HepG2 (cell line): ENCODE results near the gene SPSB1. TPM values are rescaled to one million over a fixed set of nuclear protein-coding genes. Genes with fewer than 3 reads are reported as not detected.

Experiments
- ATAC-seq: fragments of 200-7000 bp; cut with Tn5 transposase; 3 replicates; pipeline ENCODE4 v1.9.1; 2020; ENCODE audit warnings: mild to moderate bottlenecking, moderate library complexity
- BruUV-seq: library from RNA; stranded (reverse); fragments of 400-500 nt; replicated peaks from 2 replicates; lab custom pipeline; 2021; lab: Mats Ljungman, UMichigan
- CTCF ChIA-PET: fragments of 300-600 bp; formaldehyde crosslinking; extraction: SDS; loops from one replicate; lab custom pipeline; 2021; ENCODE audit warnings: low total read pairs, inconsistent platforms, low intra/inter-chr PET ratio; lab: Yijun Ruan, JAX
- POLR2A ChIA-PET: fragments of 350-600 bp; sonication (Branson Sonifier 250); formaldehyde crosslinking; loops from one replicate; lab custom pipeline; 2020; ENCODE audit warnings: antibody characterized with exemption, inconsistent platforms; lab: Yijun Ruan, JAX
- DNase-seq: peaks from one replicate; pipeline ENCODE4 v3.0.0-alpha.2; 2015; ENCODE audit warnings: low spot score
- FAIRE-seq: peaks from 3 replicates; lab custom pipeline; 2011; peaks lifted over from hg19 to GRCh38; lab: Jason Lieb, UNC
- H2AFZ ChIP-seq: one replicate; pipeline ENCODE4 v1.6.1; 2011; ENCODE audit warnings: low read length, inconsistent platforms
- H3K27ac ChIP-seq: fragments of 300-600 bp; 3 replicates; pipeline ENCODE4 v1.8.0; 2011; ENCODE audit warnings: mixed run types, mild to moderate bottlenecking, mixed read lengths, low read length, inconsistent platforms; ENCODE audit not compliant: insufficient read depth; ENCODE audit errors: extremely low read length
- H3K27me3 ChIP-seq, 2 experiments: fragments of 200-600 bp in 1 of 2; 2 replicates in 1 of 2; 3 replicates in 1 of 2; pipeline versions ENCODE4 v1.6.0 to v1.8.0; 2011; ENCODE audit warnings: low read length in 2 of 2, mild to moderate bottlenecking in 2 of 2, moderate library complexity in 2 of 2, inconsistent platforms in 1 of 2; ENCODE audit not compliant: insufficient read depth in 2 of 2, control insufficient read depth in 1 of 2
- H3K36me3 ChIP-seq, 2 experiments: fragments of 200-600 bp in 1 of 2; replicated peaks in 1 of 2; 2 replicates in 1 of 2; 3 replicates in 1 of 2; pipeline versions ENCODE4 v1.5.1 to v1.8.0; 2011; ENCODE audit warnings: low read length in 2 of 2, inconsistent platforms in 1 of 2; ENCODE audit not compliant: insufficient read depth in 2 of 2, control insufficient read depth in 1 of 2
- H3K4me1 ChIP-seq: 2 replicates; pipeline ENCODE4 v1.5.1; 2012; ENCODE audit warnings: low read length, inconsistent platforms; ENCODE audit not compliant: insufficient read depth
- H3K4me2 ChIP-seq: 2 replicates; pipeline ENCODE4 v1.6.0; 2011; ENCODE audit warnings: low read depth, low read length, inconsistent platforms
- H3K4me3 ChIP-seq, 3 experiments: fragments of 200-600 bp in 1 of 3; sonication (generic), shearing (Covaris generic) in 1 of 3; replicated peaks in 1 of 3; 2 replicates each; pipeline ENCODE4 v1.5.1; 2011 to 2016; ENCODE audit warnings: low read length in 3 of 3, inconsistent platforms in 2 of 3, low read depth in 2 of 3, mild to moderate bottlenecking in 2 of 3, control low read depth in 1 of 3, mixed read lengths in 1 of 3; ENCODE audit not compliant: insufficient read depth in 1 of 3
- H3K79me2 ChIP-seq: one replicate; pipeline ENCODE4 v1.6.1; 2011; ENCODE audit warnings: low read length, inconsistent platforms; ENCODE audit not compliant: insufficient read depth
- H3K9ac ChIP-seq: 2 replicates; pipeline ENCODE4 v1.6.0; 2011; ENCODE audit warnings: mild to moderate bottlenecking, low read depth, low read length, inconsistent platforms; ENCODE audit not compliant: insufficient read depth
- H3K9me3 ChIP-seq: 2 replicates; pipeline ENCODE4 v1.5.1; 2012; ENCODE audit warnings: mild to moderate bottlenecking, low read length
- H4K20me1 ChIP-seq: 2 replicates; pipeline ENCODE4 v1.6.0; 2011; ENCODE audit warnings: inconsistent platforms, mild to moderate bottlenecking, low read length, moderate library complexity; ENCODE audit not compliant: insufficient read depth
- BRF2 ChIP-seq: sonication (generic); formaldehyde crosslinking; IDR thresholded peaks from 2 replicates; pipeline ENCODE4 v1.8.1; 2022; ENCODE audit warnings: mild to moderate bottlenecking, missing genetic modification reagents
- CEBPB ChIP-seq: IDR thresholded peaks from 2 replicates; pipeline ENCODE4 v1.6.1; 2011; ENCODE audit warnings: low read depth, low read length, improper control_type of control experiment, borderline replicate concordance
- FOXA3 ChIP-seq: IDR thresholded peaks from 2 replicates; pipeline ENCODE4 v1.6.1; 2016; ENCODE audit warnings: missing genetic modification reagents, missing compliant biosample characterization
- GATAD1 ChIP-seq: IDR thresholded peaks from 2 replicates; pipeline ENCODE4 v1.6.1; 2016; ENCODE audit warnings: missing genetic modification reagents, missing compliant biosample characterization
- KLF15 ChIP-seq: sonication (generic); formaldehyde crosslinking; IDR thresholded peaks from 2 replicates; pipeline ENCODE4 v1.8.1; 2023; ENCODE audit warnings: borderline replicate concordance, mild to moderate bottlenecking, inconsistent platforms, missing genetic modification reagents, mixed read lengths
- MAFG ChIP-seq: sonication (generic); formaldehyde crosslinking; IDR thresholded peaks from 2 replicates; pipeline ENCODE4 v1.5.1; 2020; ENCODE audit warnings: mild to moderate bottlenecking, missing genetic modification reagents
- NR2F1 ChIP-seq, 2 experiments: fragments of 450-650 bp in 1 of 2; formaldehyde crosslinking in 1 of 2; IDR thresholded peaks; 2 replicates each; pipeline versions ENCODE4 v1.5.0 to v1.6.1; 2016 to 2020; ENCODE audit warnings: mild to moderate bottlenecking in 1 of 2, missing compliant biosample characterization in 1 of 2, missing genetic modification reagents in 1 of 2, moderate library complexity in 1 of 2
- RNF2 ChIP-seq: fragments of 450-650 bp; conservative IDR thresholded peaks from 2 replicates; pipeline ENCODE4 v1.6.1; 2016; ENCODE audit warnings: low read depth
- SIX4 ChIP-seq: sonication (generic); formaldehyde crosslinking; IDR thresholded peaks from 2 replicates; pipeline ENCODE4 v1.4.0; 2020; ENCODE audit warnings: missing genetic modification reagents
- SOX13 ChIP-seq, 3 experiments: fragments of 450-650 bp in 1 of 3; sonication (generic) in 1 of 3; formaldehyde crosslinking in 1 of 3; IDR thresholded peaks in 2 of 3; conservative IDR thresholded peaks in 1 of 3; 2 replicates each; pipeline versions ENCODE4 v1.5.0 to v1.6.1; 2016 to 2020; ENCODE audit warnings: antibody characterized with exemption in 1 of 3, mild to moderate bottlenecking in 1 of 3, missing compliant biosample characterization in 1 of 3, missing genetic modification reagents in 1 of 3, moderate library complexity in 1 of 3
- SOX6 ChIP-seq, 2 experiments: fragments of 450-650 bp in 1 of 2; sonication (generic) in 1 of 2; formaldehyde crosslinking in 1 of 2; IDR thresholded peaks; 2 replicates each; pipeline versions ENCODE4 v1.4.0 to v1.6.1; 2017 to 2020; ENCODE audit warnings: antibody characterized with exemption in 1 of 2, mild to moderate bottlenecking in 1 of 2, missing genetic modification reagents in 1 of 2
- TEAD3 ChIP-seq: optimal IDR thresholded peaks from 2 replicates; pipeline ENCODE3; 2016; ENCODE audit warnings: borderline replicate concordance
- THAP11 ChIP-seq: IDR thresholded peaks from 2 replicates; pipeline ENCODE4 v1.6.1; 2016; ENCODE audit warnings: missing biosample characterization, missing genetic modification reagents
- ZNF121 ChIP-seq: sonication (generic); formaldehyde crosslinking; IDR thresholded peaks from 2 replicates; pipeline ENCODE4 v1.5.0; 2020; ENCODE audit warnings: mild to moderate bottlenecking, missing genetic modification reagents
- ZNF24 ChIP-seq: fragments of 450-650 bp; IDR thresholded peaks from 2 replicates; pipeline ENCODE4 v1.6.1; 2017; ENCODE audit warnings: antibody characterized with exemption, mild to moderate bottlenecking
- ZNF280B ChIP-seq: sonication (generic); formaldehyde crosslinking; IDR thresholded peaks from 2 replicates; pipeline ENCODE4 v1.5.0; 2020; ENCODE audit warnings: missing genetic modification reagents, mild to moderate bottlenecking, borderline replicate concordance
- ZNF326 ChIP-seq: sonication (generic); formaldehyde crosslinking; IDR thresholded peaks from 2 replicates; pipeline ENCODE4 v1.4.0; 2020; ENCODE audit warnings: missing genetic modification reagents, borderline replicate concordance
- ZNF451 ChIP-seq: sonication (generic); formaldehyde crosslinking; IDR thresholded peaks from 2 replicates; pipeline ENCODE4 v1.5.0; 2020; ENCODE audit warnings: mild to moderate bottlenecking, missing genetic modification reagents
- ZNF704 ChIP-seq: sonication (generic); formaldehyde crosslinking; IDR thresholded peaks from 2 replicates; pipeline ENCODE4 v1.8.1; 2023; ENCODE audit warnings: mild to moderate bottlenecking, inconsistent platforms, moderate library complexity, missing genetic modification reagents, borderline replicate concordance
- ZSCAN12 ChIP-seq: sonication (generic); formaldehyde crosslinking; IDR thresholded peaks from 2 replicates; pipeline ENCODE4 v1.9.0; 2021; ENCODE audit warnings: mild to moderate bottlenecking, missing genetic modification reagents
- WGBS: methylation state at CpG from one replicate; pipeline ENCODE4 v1.1.6; 2017; ENCODE audit warnings: low lambda C conversion rate; 5-methylcytosine and 5-hydroxymethylcytosine counted together
- in situ Hi-C: cut with HindIII; loops from 2 replicates; pipeline ENCODE4 v1.10.0; 2017; ENCODE audit warnings: low pct_unique_long_range_greater_than_20kb; ENCODE audit not compliant: extremely low pct_ligation_motif_present
- intact Hi-C: fragments of 100-400 bp; cut with micrococcal nuclease; formaldehyde crosslinking; loops from one replicate; pipeline ENCODE4 v1.10.0; 2022; ENCODE audit not compliant: unreplicated experiment
- polyA plus RNA-seq, 8 experiments: library from polyadenylated mRNA; depleted of rRNA in 3 of 8; stranded (reverse) in 7 of 8; unstranded in 1 of 8; fragments of >200 nt; fragmentation: Illumina TruSeq in 4 of 8; extraction: Trizol in 4 of 8; gene quantifications; 2 replicates each; pipeline versions ENCODE4 v1.2.1 to v1.2.3, GENCODE V29; 2011 to 2016; ENCODE audit warnings: low read depth in 4 of 8, missing spikeins in 1 of 8, mixed read lengths in 1 of 8; ENCODE audit not compliant: insufficient read depth in 1 of 8
- total RNA-seq, 5 experiments: library from RNA; depleted of rRNA; stranded (reverse); fragments of >200 nt; fragmentation: Illumina TruSeq; extraction: Trizol; gene quantifications; 2 replicates each; pipeline ENCODE4 v1.2.3, GENCODE V29; 2016; ENCODE audit warnings: low read depth in 1 of 5

The SPSB1 gene
- total and polyA plus RNA-seq, 2 of the 13 experiments (the other 11 are each of a cell fraction or from before 2014, with no cell fraction given): 5.0 to 8.0 TPM

GRCh38 chr1:9331558-9332346 lies 39.1 kb downstream of the SPSB1 start:
- CTCF ChIA-PET: no interaction called here
- no peak overlapping the region for H3K27ac ChIP-seq
- ATAC-seq (no peak), FAIRE-seq (no peak), DNase-seq (peak; percentile 47)
- H4K20me1 ChIP-seq: peaks cover 5% of the 10 kb centered on the region; the same call in 1 of the 2 replicates
- no peak overlapping the region for H3K4me3 ChIP-seq
- peaks cover 21% of the 10 kb centered on the region for H3K4me1 ChIP-seq
- H2AFZ ChIP-seq: no peak overlapping the region
- no peaks in the 10 kb centered on the region for H3K27me3 ChIP-seq
- POLR2A ChIA-PET: interaction anchor here (0.6 kb wide), 1 partner anchor 41 kb away, joined by 3 read pairs; no protein-coding TSS in a partner anchor
- H3K4me2 ChIP-seq: no peak overlapping the region
- H3K36me3 ChIP-seq: no peaks in the 10 kb centered on the region
- H3K9ac ChIP-seq: no peak overlapping the region
- peaks cover 1% of the 10 kb centered on the region for H3K79me2 ChIP-seq
- BruUV-seq: no TSS peak
- in situ Hi-C loops: no loop called here
- intact Hi-C loops: no loop called here
- no peaks in the 10 kb centered on the region for H3K9me3 ChIP-seq
- WGBS: 68% methylated on average over 13 of the region's 13 CpGs
- TF ChIP-seq SOX13 (IDR thresholded peaks at IDR 0.05): no peak
- TF ChIP-seq SOX13 (CRISPR knock-in tag; conservative IDR thresholded peaks at IDR 0.05 in 1 of 2, IDR thresholded peaks at IDR 0.05 in 1 of 2): peak in 1 of 2 experiments; percentile 61; a peak in 1 of 4 replicates
- TF ChIP-seq GATAD1 (CRISPR knock-in tag): no peak
- TF ChIP-seq SOX6 (IDR thresholded peaks at IDR 0.05): no peak
- 0 out of 2 replicates have a peak, but pooled peaks have one; percentile 13 for TF ChIP-seq SOX6 (CRISPR knock-in tag; IDR thresholded peaks at IDR 0.05)
- no peak for TF ChIP-seq BRF2 (CRISPR knock-in tag)
- TF ChIP-seq ZNF24: no peak
- TF ChIP-seq RNF2: no peak
- TF ChIP-seq THAP11 (CRISPR knock-in tag): 0 out of 2 replicates have a peak, but pooled peaks have one; percentile 10
- TF ChIP-seq ZNF326: no peak
- TF ChIP-seq TEAD3 (CRISPR knock-in tag): no peak
- no peak for TF ChIP-seq KLF15 (CRISPR knock-in tag)
- no peak for TF ChIP-seq ZSCAN12 (CRISPR knock-in tag)
- TF ChIP-seq FOXA3: 0 out of 2 replicates have a peak, but pooled peaks have one; percentile 11
- no peak for TF ChIP-seq ZNF280B
- TF ChIP-seq SIX4 (CRISPR knock-in tag): no peak
- TF ChIP-seq MAFG (CRISPR knock-in tag): no peak
- no peak for TF ChIP-seq ZNF704
- TF ChIP-seq NR2F1 (CRISPR knock-in tag; IDR thresholded peaks at IDR 0.05): no peak
- no peak for TF ChIP-seq ZNF451 (CRISPR knock-in tag)
- peak; percentile 61; the same call in 1 of the 2 replicates for TF ChIP-seq ZNF121 (CRISPR knock-in tag)
- peak; percentile 76 for TF ChIP-seq CEBPB
